A673 (cell line): ENCODE data around the gene ACE. TPM values are rescaled to one million over a fixed set of nuclear protein-coding genes. Genes with fewer than 3 reads are reported as not detected.

Source experiments
- BruUV-seq: library from RNA; stranded (reverse); fragments of 400-500 nt; replicated peaks from 2 replicates; lab custom pipeline; 2021; lab: Mats Ljungman, UMichigan
- CTCF ChIA-PET: fragments of 300-600 bp; sonication (Branson Sonifier 250); formaldehyde crosslinking; loops from one replicate; lab custom pipeline; 2022; ENCODE audit warnings: antibody characterized with exemption; lab: Charles Lee
- POLR2A ChIA-PET: fragments of 300-600 bp; sonication (Branson Sonifier 250); formaldehyde crosslinking; loops from one replicate; lab custom pipeline; 2022; ENCODE audit warnings: antibody characterized with exemption; ENCODE audit not compliant: low non-redundant PET; lab: Charles Lee
- DNase-seq: peaks from one replicate; pipeline ENCODE4 v3.0.0-alpha.2; 2015; ENCODE audit warnings: low spot score
- H3K27ac ChIP-seq: fragments of 200-600 bp; sonication (generic); 2 replicates; pipeline ENCODE4 v1.5.1; 2016; ENCODE audit warnings: mixed run types, low read depth, mild to moderate bottlenecking, mixed read lengths, antibody characterized with exemption, low read length; ENCODE audit not compliant: poor library complexity, severe bottlenecking
- H3K27me3 ChIP-seq: fragments of 200-600 bp; sonication (generic); replicated peaks from 2 replicates; pipeline ENCODE4 v1.6.1; 2017; ENCODE audit warnings: mixed run types, low read depth, mild to moderate bottlenecking, mixed read lengths, antibody characterized with exemption, low read length; ENCODE audit not compliant: insufficient read depth, poor library complexity
- H3K36me3 ChIP-seq: fragments of 200-600 bp; sonication (generic); 2 replicates; pipeline ENCODE4 v1.6.1; 2016; ENCODE audit warnings: mixed run types, mild to moderate bottlenecking, mixed read lengths, antibody characterized with exemption, low read length; ENCODE audit not compliant: insufficient read depth, poor library complexity, severe bottlenecking
- H3K4me1 ChIP-seq: fragments of 200-600 bp; sonication (generic); 2 replicates; pipeline ENCODE4 v1.6.1; 2017; ENCODE audit warnings: mixed run types, mild to moderate bottlenecking, mixed read lengths, antibody characterized with exemption, low read length; ENCODE audit not compliant: insufficient read depth, poor library complexity, severe bottlenecking
- H3K4me3 ChIP-seq: fragments of 200-600 bp; sonication (generic); 2 replicates; pipeline ENCODE4 v1.5.1; 2016; ENCODE audit warnings: low read depth, mixed run types, mild to moderate bottlenecking, mixed read lengths, low read length; ENCODE audit not compliant: poor library complexity, severe bottlenecking
- H3K9me3 ChIP-seq: fragments of 200-600 bp; sonication (generic); 2 replicates; pipeline ENCODE4 v1.6.1; 2016; ENCODE audit warnings: mixed run types, low read depth, mild to moderate bottlenecking, mixed read lengths, antibody characterized with exemption, low read length; ENCODE audit not compliant: poor library complexity, severe bottlenecking
- EZH2 ChIP-seq: fragments of 200-600 bp; sonication (generic); IDR thresholded peaks from 2 replicates; pipeline ENCODE4 v1.6.1; 2017; ENCODE audit warnings: borderline replicate concordance, low read depth, mild to moderate bottlenecking, mixed read lengths, antibody characterized with exemption, low read length; ENCODE audit not compliant: poor library complexity, severe bottlenecking
- intact Hi-C: fragments of 100-400 bp; cut with micrococcal nuclease; formaldehyde crosslinking; loops from one replicate; pipeline ENCODE4 v1.10.0; 2022; ENCODE audit not compliant: unreplicated experiment
- total RNA-seq: library from RNA; stranded (reverse); gene quantifications from 2 replicates; pipeline ENCODE4 v1.2.3, GENCODE V29; 2021
- TF ChIP-seq, protein P1 (sequence below): fragments of 300-800, 200-600 bp; sonication (generic); conservative IDR thresholded peaks from 2 replicates; pipeline ENCODE4 v1.5.1; 2017; ENCODE audit warnings: low read depth, mild to moderate bottlenecking, antibody characterized with exemption, low read length, moderate library complexity, mixed read lengths

The ACE gene
- total RNA-seq, 1 experiment from 2014 or later = 2.1 TPM

DNA sequence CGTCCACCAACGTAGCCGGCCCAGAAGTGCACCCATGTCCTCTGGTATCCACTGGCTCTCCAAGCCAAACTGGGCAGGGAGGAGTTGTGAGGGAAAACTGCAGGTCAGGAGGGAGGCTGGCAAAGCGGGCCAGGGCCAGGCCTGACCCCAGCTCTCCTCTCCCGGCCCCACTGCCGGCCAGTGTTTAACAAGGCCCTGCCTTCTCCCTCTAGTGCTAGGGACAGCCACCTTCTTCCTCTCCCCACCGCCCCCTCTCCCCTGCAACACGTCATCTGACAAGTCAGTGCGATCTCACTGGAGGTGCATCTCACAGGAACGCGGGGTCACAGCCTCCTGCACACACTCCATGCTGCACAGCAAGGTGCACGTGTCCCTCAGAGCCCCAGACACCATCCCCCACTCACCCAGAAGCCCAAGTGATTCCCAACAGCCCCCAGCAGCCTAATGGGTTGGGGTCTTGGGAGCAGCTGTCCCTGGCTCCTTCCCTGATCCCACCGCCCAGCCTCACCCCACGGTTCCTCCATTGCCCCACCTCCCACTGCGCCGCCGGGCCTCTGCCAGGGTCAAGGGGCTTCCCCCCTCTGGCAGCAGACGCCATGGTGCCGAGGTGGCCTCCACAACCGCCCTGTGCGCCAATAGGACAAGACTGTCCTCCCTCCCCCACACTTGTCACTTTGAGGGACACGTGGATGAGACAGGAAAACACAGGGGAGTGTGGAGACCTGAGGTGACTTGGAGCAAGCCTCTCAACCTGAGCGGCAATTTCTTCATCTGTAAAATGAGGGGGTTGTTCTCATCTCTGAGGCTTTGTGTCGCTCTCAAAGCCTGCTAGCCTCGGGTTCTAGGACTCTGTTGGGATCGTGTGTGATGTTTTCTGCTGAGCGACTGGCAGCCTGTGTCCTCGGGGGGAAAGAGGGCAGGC lies 1.1 kb upstream of the ACE start:
- no peaks in the 10 kb centered on the region for H3K9me3 ChIP-seq
- H3K36me3 ChIP-seq = no peaks in the 10 kb centered on the region
- ChIA-PET POLR2A (no interaction called here), CTCF (no interaction called here)
- peaks cover 31% of the 10 kb centered on the region for H3K4me1 ChIP-seq
- intact Hi-C loops = no loop called here
- DNase-seq = no peak
- H3K4me3 ChIP-seq = peak overlapping the region; percentile 55
- no TSS peak for BruUV-seq
- no peak overlapping the region for H3K27ac ChIP-seq
- H3K27me3 ChIP-seq = no peaks in the 10 kb centered on the region
- no peak for TF ChIP-seq EZH2
- TF ChIP-seq, protein P1, sequence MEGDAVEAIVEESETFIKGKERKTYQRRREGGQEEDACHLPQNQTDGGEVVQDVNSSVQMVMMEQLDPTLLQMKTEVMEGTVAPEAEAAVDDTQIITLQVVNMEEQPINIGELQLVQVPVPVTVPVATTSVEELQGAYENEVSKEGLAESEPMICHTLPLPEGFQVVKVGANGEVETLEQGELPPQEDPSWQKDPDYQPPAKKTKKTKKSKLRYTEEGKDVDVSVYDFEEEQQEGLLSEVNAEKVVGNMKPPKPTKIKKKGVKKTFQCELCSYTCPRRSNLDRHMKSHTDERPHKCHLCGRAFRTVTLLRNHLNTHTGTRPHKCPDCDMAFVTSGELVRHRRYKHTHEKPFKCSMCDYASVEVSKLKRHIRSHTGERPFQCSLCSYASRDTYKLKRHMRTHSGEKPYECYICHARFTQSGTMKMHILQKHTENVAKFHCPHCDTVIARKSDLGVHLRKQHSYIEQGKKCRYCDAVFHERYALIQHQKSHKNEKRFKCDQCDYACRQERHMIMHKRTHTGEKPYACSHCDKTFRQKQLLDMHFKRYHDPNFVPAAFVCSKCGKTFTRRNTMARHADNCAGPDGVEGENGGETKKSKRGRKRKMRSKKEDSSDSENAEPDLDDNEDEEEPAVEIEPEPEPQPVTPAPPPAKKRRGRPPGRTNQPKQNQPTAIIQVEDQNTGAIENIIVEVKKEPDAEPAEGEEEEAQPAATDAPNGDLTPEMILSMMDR = no peak

DNA sequence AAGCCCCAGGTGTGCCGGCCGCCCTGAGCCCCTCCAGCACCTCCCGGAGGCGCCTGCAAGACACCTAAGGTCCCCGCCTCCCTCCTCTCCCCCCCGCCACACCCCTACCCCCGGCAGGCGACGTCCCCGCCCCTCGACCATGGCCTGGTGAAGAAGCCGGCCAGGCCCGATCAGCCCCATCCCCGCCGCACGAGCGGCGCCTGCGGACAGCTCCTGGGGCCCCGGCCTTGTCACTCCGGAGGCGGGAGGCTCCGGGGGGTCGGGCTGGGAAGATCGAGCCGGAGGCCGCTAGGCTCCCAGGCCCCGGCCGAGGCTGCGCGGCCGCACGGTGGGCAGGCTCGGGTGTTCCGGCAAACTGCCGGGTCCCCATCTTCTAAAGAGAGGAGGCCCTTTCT lies 405 bp upstream of the ACE start:
- Histone ChIP-seq H3K27me3 (no peaks in the 10 kb centered on the region), H3K4me1 (peaks cover 31% of the 10 kb centered on the region), H3K4me3 (peak overlapping the region; percentile 55), H3K36me3 (no peaks in the 10 kb centered on the region), H3K9me3 (no peaks in the 10 kb centered on the region), H3K27ac (no peak overlapping the region)
- POLR2A ChIA-PET = no interaction called here
- CTCF ChIA-PET = no interaction called here
- no TSS peak for BruUV-seq
- TF ChIP-seq, protein P1 = no peak
- no peak for TF ChIP-seq EZH2
- no peak for DNase-seq
- intact Hi-C loops = no loop called here

DNA sequence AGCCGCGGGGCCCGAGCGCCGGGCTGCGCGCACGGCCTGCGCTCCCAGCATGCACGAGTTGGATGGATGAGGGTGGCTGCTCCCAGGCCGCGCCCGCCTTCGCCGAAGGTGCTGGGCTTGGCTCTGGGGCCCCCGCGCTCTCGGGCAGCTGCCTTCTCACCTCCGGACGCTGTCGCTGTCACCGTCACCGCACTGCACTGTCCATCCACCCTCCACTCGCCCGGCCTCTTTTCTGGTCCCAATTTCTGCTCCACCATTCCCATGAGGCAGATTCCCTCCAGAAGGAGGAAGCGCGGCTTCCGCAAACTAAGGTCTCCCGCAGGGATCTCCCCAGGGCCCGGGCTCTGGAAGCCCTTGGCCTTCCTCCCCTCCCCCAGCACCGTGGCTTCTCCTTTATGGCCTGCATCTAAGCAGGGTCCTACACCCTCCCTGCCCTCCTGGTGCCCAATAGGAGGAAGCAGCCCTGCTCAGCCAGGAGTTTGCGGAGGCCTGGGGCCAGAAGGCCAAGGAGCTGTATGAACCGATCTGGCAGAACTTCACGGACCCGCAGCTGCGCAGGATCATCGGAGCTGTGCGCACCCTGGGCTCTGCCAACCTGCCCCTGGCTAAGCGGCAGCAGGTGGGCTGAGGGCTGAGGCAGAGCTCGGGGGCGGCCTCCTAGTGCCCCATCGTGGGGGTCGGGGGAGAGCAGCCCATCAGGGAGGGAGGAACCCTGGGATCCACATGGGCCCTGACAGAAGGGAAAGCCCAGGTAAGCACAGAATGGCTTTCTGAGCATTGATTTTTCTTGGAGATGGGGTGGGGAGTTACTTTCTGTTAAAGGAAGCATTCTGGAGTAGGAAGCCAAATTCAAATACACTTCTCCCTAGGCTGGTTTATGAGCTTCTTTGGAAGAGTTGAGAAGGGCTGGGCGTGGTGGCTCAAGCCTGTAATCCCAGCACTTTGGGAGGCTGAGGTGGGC lies 899 bp downstream of the ACE start:
- Histone ChIP-seq H3K4me3 (peak overlapping the region; percentile 55), H3K27me3 (no peaks in the 10 kb centered on the region), H3K9me3 (no peaks in the 10 kb centered on the region), H3K27ac (no peak overlapping the region), H3K4me1 (peaks cover 31% of the 10 kb centered on the region), H3K36me3 (no peaks in the 10 kb centered on the region)
- TF ChIP-seq, protein P1 = no peak
- TF ChIP-seq EZH2 = no peak
- CTCF ChIA-PET = interaction anchor here (0.5 to 4.3 kb wide), 4 partner anchors 33 to 236 kb away, joined by 3 to 38 read pairs (median 4); no protein-coding TSS in a partner anchor
- peak; percentile 76 for DNase-seq
- no TSS peak for BruUV-seq
- POLR2A ChIA-PET = no interaction called here
- intact Hi-C loops = loop anchor here (2.0 kb wide), 1 partner anchor 43 kb away; no protein-coding TSS in a partner anchor
